GM19372 (cell line): ENCODE data around the gene CD36.

ENCODE experiments used
- ATAC-seq: cut with Tn5 transposase; IDR thresholded peaks from one replicate; pipeline ENCODE4 v1.9.1; 2021; ENCODE audit warnings: mild to moderate bottlenecking, low read depth, moderate library complexity; ENCODE audit not compliant: unreplicated experiment

The CD36 gene

GRCh38 chr7:80637911-80638765 is at the start of gene CD36:
Gene CD36 (plus strand): TSS chr7:80638642. CDS start chr7:80646741, 8,099 bp downstream.
- no peak for ATAC-seq

DNA sequence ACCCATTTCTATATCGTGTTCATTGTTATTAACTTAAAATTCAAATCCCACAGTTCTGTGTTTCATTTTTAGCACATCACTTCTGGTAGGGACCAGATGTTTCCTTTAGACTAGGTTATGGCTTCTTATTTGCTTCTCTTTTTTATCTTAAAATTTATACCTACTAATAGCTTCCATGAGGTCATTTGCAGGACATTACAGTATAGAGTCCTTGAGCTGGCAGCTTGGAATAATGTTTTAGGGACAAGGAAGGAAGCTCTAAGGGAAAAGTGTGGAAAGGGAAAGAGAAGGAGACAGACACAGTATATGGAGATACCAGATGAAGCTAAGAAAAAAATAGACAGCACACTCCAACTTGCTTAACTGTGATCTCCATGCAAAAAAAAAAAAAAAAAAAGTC is 48.8 kb upstream of the CD36 start:
- no peak for ATAC-seq

DNA sequence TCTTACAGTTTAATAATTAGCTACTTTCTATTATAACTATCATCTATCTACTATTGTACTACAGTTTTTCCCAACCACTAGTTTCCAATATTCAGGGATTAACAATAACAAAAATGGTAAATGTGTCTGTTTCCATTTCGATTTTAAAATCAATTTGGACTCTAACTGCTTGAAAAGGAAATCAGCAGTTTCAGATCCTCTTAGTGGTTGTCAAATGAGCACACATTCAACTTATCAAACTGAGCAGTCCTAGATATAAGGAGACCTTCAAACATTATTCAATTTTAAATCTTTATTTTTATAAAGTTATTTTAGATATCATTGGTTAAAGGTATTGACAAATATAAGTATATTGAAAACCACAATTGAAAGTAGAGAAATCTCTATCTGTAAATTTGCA is 46.8 kb upstream of the CD36 start:
- no peak for ATAC-seq

DNA sequence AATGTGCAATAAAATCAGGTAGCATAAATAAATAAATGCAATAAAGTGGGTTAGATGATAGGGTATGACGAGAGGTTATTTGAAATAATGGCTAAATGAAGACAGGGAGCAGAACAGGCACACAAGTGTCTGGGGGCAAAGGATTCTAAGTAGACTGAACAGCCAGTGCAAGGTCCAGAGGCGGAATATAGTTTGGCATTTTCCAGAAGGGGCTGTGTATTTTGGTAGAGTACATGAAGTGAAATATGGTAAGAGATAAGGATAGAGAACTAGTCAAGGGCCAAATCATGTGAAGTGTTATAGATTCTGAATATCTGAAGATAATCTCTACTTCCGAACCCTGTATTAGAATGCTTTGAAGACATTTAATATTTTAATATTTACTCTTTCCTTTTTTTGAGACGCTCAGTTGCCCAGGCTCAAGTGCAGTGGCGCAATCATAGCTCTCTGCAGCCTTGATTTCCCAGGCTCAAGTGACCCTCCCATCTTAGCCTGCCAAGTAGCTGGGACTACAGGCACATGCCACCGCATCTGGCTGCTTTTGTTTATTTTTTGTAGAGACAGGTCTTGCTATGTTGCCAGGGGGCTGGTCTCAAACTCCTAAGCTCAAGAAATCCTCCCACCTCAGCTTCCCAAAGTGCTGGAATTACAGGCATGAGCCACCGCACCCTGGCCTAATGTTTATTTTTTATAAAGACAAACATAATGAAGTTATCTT is 44.4 kb upstream of the CD36 start:
- ATAC-seq, result no peak

GRCh38 chr7:80596933-80597517 is 41.4 kb upstream of the CD36 start:
- no peak for ATAC-seq

DNA sequence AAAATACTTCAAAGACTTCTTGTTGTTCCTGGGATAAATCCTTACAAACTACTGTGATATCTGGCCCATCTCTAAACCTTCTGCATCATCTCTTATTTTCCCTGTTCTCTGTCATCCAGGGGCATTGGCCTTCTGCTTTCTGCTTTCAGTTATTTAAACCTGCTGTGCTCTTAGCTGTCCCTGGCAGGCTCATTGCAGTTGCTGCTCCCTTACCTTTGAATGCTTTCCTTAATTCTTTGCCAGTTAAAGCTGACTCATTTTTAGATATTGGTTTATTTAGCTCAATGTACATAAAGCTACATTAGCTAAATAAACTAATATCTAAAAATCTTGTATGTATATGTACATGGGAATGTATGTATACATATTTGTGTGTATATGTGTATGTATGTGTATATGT is 40.6 kb upstream of the CD36 start:
- ATAC-seq, result no peak

DNA sequence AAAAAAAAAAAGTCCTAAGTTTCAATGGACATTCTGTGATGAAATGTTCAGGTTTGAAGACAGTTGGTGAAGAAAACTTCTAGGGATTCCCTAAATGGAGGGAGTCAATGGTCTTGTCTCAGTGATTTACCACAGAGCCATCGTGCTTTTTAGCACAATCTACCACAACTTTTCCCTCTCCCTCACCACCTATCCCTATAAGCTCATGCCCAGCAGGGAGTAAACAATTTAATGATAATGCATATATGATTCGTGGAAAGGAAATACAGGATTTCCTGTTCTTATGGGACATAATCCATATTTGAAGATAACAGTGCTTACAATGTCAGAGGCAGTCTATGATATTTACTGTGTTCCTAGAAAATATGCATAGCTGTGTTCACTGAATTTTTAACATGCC is 38.4 kb upstream of the CD36 start:
- no peak for ATAC-seq

DNA sequence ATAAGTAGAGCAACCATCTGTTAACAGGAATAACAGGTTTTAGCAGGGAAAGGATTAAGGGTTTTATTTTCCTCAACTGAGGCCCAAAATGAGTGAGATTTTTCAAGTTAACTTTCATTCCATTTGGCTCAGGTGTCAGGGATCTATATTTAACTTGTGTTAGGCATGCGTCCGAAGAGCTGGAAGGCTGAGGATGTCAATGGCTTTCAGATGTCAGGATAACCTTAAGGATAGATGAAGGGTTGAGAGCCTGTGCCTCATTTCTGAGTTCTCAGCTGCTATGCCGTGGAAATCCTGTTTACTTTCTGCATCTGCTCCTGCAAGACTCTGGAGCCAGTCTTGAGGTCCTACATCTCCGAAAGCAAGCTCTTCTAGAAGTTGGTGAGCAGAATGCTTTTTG is 36.4 kb upstream of the CD36 start:
- ATAC-seq, result no peak

- no peak for ATAC-seq
Observed at GRCh38 chr7:80603940-80604339, 34.5 kb upstream of the CD36 start.

- ATAC-seq, result no peak
Observed at GRCh38 chr7:80604436-80604835, 34.0 kb upstream of the CD36 start.

- ATAC-seq, result no peak
Observed at GRCh38 chr7:80607136-80607535, 31.3 kb upstream of the CD36 start.

GRCh38 chr7:80608336-80608735 is 30.1 kb upstream of the CD36 start:
- ATAC-seq, result no peak

DNA sequence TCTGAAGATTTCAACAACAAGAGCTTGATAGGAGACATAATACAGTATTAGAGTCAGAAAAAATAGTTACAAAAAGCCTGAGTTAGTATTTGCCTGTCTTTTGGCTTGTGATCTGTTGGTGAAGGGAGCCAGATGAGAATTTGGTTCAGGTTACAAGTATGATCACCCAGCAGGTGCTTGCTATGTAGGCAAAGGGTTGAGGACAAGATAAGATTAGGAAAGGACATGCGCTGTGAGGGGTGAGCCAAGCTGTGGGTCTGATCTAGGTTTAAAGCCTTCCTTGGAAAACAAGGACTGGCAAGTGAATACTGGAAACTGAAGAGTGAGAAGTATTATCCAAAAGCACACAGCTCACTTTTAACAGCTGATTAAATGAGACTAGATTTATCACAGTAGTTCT is 28.7 kb upstream of the CD36 start:
- ATAC-seq, result no peak

GRCh38 chr7:80611353-80611752 is 27.1 kb upstream of the CD36 start:
- no peak for ATAC-seq

DNA sequence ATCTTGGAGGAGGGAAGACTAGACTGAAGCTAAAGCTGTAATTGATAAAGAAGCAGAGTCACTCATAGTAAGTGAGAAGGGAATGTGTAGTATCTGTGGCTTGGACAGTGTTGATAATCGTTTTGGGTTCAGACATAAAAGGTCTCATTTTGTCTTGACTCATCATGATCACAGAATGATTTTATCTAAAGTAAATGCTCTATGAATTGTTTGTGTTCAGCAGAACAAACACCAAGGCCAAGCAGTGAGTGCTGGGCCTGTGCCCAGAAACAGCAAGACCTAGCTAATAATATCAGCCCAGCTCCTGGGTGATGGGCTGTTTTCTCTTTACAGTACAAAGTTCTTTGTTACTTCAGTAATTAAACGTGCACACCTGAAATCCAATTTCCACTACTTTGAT is 26.7 kb upstream of the CD36 start:
- no peak for ATAC-seq

DNA sequence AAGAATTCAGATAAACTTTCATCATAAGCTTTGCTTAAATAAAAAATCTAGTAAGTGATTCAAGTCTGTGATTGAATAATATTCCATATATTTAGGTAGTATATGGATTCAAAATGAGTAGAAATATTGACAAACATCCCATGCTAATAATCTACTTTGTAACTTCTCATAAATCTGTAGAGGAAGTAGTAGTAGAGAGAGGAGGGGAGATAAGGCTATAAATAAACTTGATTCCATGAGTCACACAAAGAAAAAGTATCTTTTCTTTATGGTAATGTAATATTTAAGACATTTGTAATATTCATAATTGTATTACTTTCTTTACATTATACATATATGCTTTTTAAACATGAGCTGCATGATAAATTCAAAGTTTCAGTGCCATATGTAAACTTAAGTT is 25.6 kb upstream of the CD36 start:
- ATAC-seq, result no peak

- ATAC-seq, result no peak
Observed at GRCh38 chr7:80613519-80613918, 24.9 kb upstream of the CD36 start.

DNA sequence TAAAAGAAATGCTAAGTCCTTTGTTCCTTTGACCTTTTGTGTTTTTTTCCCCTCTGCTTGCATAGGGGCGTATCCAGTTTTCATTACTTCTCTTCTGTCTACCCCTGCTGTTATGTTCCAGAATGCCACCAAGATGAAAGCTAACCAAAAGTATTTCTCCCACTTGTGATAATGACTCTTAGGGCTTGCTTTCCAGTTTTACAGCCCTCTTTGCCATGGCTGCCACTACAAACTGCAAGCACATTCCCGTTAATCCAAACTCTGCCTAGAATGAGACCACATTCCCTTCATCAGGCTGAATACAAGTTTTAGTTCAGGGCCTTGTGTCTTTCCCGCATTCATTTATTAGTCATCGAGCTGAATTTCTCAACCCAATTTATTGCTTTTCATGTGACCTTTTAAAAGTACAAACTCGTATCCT is 23.6 kb upstream of the CD36 start:
- ATAC-seq, result no peak

- no peak for ATAC-seq
Observed at GRCh38 chr7:80618096-80618495, 20.3 kb upstream of the CD36 start.

- no peak for ATAC-seq
Observed at GRCh38 chr7:80619741-80620140, 18.7 kb upstream of the CD36 start.

DNA sequence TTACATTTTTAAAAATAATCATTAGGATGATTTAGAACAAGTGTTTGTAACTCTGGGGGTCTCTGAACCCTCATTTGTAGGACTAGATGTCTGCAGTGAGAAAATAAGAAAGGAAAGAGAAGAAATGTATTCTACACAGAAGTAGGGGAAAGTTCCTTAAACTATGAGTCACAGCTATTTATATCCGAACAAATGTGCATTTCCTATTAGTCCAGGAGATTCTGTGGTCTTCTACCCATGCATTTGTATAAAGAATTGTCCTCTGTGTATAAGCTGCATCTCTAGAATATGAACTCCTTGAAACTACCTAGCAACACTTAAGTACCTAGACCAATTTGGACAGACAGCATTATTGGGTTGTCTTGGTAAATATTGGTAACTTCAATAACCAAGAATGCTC is 15.9 kb upstream of the CD36 start:
- ATAC-seq, result no peak
